ENCODE results near the gene CFAP61. TPM values are rescaled to one million over a fixed set of nuclear protein-coding genes. Genes with fewer than 3 reads are reported as not detected.
"Not testable (repeated sequence)": the region's sequence is repeated elsewhere in the genome, so short reads cannot be mapped to it uniquely, and the experiment has no call there.

Gene CFAP61
- total and polyA plus RNA-seq, 8 donors, result 0.95 to 5.3 (median 3.2) TPM; not detected in 1

GRCh38 chr20:20231528-20232298 is 179.4 kb downstream of the CFAP61 start:
- DNase-seq, result no peak
- TF ChIP-seq CTCF (IDR thresholded peaks at IDR 0.05), result no peak
- intact Hi-C loops (cut with DNase I), result loop anchor here in 1 of 2 donors (5.0 kb wide), 1 partner anchor 144 kb away; no protein-coding TSS in a partner anchor

GRCh38 chr20:20233041-20233514 is 180.7 kb downstream of the CFAP61 start:
- DNase-seq, result no peak
- Histone ChIP-seq H3K36me3 (no peaks in the 10 kb centered on the region), H3K4me1 (no peaks in the 10 kb centered on the region), H3K9me3 (no peaks in the 10 kb centered on the region), H3K27ac (no peak overlapping the region), H3K27me3 (peaks cover 0 to 13% of the 10 kb centered on the region in 2 donors), H3K4me3 (no peak overlapping the region)
- no peak for TF ChIP-seq CTCF (IDR thresholded peaks at IDR 0.05)
- ATAC-seq, result no peak
- intact Hi-C loops (cut with DNase I), result loop anchor here in 1 of 2 donors (5.0 kb wide), 1 partner anchor 146 kb away; no protein-coding TSS in a partner anchor

More at GRCh38 chr20:20231528-20232298, 179.4 kb downstream of the CFAP61 start:
- Histone ChIP-seq H3K27me3 (peaks cover 0 to 13% of the 10 kb centered on the region in 2 donors), H3K4me3 (no peak overlapping the region), H3K9me3 (peaks cover 0 to 7% of the 10 kb centered on the region in 2 donors), H3K27ac (no peak overlapping the region), H3K36me3 (no peaks in the 10 kb centered on the region), H3K4me1 (no peaks in the 10 kb centered on the region)
- no peak for ATAC-seq

GRCh38 chr20:20235681-20236080 is 183.3 kb downstream of the CFAP61 start:
- H3K27me3 ChIP-seq, result peaks cover 0 to 13% of the 10 kb centered on the region in 2 donors
- no peaks in the 10 kb centered on the region for H3K4me1 ChIP-seq
- H3K36me3 ChIP-seq, result no peaks in the 10 kb centered on the region
- no peak overlapping the region for H3K27ac ChIP-seq
- intact Hi-C loops (cut with DNase I), result no loop called here
- no peak overlapping the region for H3K4me3 ChIP-seq
- no peak for TF ChIP-seq CTCF (IDR thresholded peaks at IDR 0.05)
- DNase-seq, result no peak
- no peaks in the 10 kb centered on the region for H3K9me3 ChIP-seq
- ATAC-seq, result no peak

GRCh38 chr20:20237093-20237959 is 185.0 kb downstream of the CFAP61 start:
- peak; percentile 93 for ATAC-seq
- Histone ChIP-seq H3K27me3 (peaks cover 0 to 9% of the 10 kb centered on the region in 2 donors), H3K4me1 (no peaks in the 10 kb centered on the region), H3K4me3 (no peak overlapping the region), H3K27ac (no peak overlapping the region), H3K36me3 (no peaks in the 10 kb centered on the region), H3K9me3 (no peaks in the 10 kb centered on the region)
- DNase-seq, result peak in 1 of 4 donors; percentile 32
- TF ChIP-seq CTCF (IDR thresholded peaks at IDR 0.05), result peak; percentile 44 to 62
- intact Hi-C loops (cut with DNase I), result no loop called here

GRCh38 chr20:20241976-20242375 is 189.6 kb downstream of the CFAP61 start:
- Histone ChIP-seq H3K4me3 (no peak overlapping the region), H3K27ac (no peak overlapping the region), H3K36me3 (no peaks in the 10 kb centered on the region), H3K27me3 (peaks cover 0 to 7% of the 10 kb centered on the region in 2 donors), H3K9me3 (no peaks in the 10 kb centered on the region), H3K4me1 (no peaks in the 10 kb centered on the region)
- no peak for DNase-seq
- TF ChIP-seq CTCF (IDR thresholded peaks at IDR 0.05), result no peak
- no peak for ATAC-seq
- intact Hi-C loops (cut with DNase I), result no loop called here

- DNase-seq; H3K4me3 ChIP-seq; H3K9me3 ChIP-seq; H3K4me1 ChIP-seq; H3K27ac ChIP-seq; ATAC-seq; intact Hi-C loops (cut with DNase I); H3K36me3 ChIP-seq: not testable (repeated sequence)
- H3K27me3 ChIP-seq, result peaks cover 0 to 14% of the 10 kb centered on the region in 2 donors
Measured at GRCh38 chr20:20244384-20244783, 192.1 kb downstream of the CFAP61 start.

All from left lung (tissue), 10 donors.